ENCODE measurements around the gene FOXK2.

DNA sequence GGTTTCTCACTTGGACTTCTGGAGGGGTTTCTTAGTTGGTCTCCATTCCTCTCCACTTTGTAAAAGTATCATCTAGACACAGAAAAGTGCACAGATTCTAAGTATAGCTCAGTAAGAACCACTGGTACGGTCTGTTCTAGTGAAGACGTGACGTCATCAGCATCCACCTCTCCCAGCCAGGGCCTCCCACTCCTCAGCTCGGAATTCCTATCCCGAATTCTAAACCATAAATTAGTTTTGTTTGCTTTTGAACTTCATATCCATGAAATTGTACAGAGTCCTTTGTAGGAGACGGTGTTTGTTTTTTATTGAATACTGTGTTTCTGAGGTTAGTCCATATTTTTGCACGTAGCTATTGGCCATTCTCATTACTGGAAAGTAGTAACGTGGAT, 25.5 kb downstream of the FOXK2 start:
- TF ChIP-seq POLR2A (IDR thresholded peaks at IDR 0.05): no peak
- TF ChIP-seq, protein P1, sequence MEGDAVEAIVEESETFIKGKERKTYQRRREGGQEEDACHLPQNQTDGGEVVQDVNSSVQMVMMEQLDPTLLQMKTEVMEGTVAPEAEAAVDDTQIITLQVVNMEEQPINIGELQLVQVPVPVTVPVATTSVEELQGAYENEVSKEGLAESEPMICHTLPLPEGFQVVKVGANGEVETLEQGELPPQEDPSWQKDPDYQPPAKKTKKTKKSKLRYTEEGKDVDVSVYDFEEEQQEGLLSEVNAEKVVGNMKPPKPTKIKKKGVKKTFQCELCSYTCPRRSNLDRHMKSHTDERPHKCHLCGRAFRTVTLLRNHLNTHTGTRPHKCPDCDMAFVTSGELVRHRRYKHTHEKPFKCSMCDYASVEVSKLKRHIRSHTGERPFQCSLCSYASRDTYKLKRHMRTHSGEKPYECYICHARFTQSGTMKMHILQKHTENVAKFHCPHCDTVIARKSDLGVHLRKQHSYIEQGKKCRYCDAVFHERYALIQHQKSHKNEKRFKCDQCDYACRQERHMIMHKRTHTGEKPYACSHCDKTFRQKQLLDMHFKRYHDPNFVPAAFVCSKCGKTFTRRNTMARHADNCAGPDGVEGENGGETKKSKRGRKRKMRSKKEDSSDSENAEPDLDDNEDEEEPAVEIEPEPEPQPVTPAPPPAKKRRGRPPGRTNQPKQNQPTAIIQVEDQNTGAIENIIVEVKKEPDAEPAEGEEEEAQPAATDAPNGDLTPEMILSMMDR (IDR thresholded peaks at IDR 0.05): no peak
- TF ChIP-seq POLR2AphosphoS5 (IDR thresholded peaks at IDR 0.05; ENCODE audit: insufficient read depth in 1 of 2, low read depth in 1 of 2): peak in 1 of 2 donors; percentile 69
